Measurements from ENCODE around the gene CLCN3. TPM values are rescaled to one million over a fixed set of nuclear protein-coding genes. Genes with fewer than 3 reads are reported as not detected.

The CLCN3 gene
- total RNA-seq, 1 donor from 2014 or later: 39.2 TPM

DNA sequence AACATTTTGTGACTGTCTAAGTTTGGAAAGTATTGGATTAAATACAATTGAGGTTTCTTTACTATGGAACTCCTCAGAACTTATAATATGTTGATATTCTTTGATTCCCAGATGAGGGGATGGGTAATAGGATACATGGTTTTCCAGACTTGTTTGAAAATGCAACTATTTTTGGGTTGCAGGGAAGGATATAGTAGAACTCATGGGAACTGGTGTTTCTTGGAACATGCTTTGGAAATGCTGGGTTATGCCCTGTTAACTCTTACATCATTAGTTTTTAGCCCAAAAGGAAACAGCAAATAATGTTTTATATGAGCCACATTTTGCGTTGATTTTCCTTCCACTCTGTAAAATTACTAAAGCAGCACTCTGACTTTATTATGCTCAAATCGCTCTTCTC, 95.4 kb downstream of the CLCN3 start:
- no peak for TF ChIP-seq CTCF (IDR thresholded peaks at IDR 0.05)
- no peak for ATAC-seq
- H3K36me3 ChIP-seq: peaks cover 34% of the 10 kb centered on the region
- H3K4me1 ChIP-seq: no peaks in the 10 kb centered on the region
- H3K27ac ChIP-seq: no peak overlapping the region
- no peaks in the 10 kb centered on the region for H3K27me3 ChIP-seq
- no peaks in the 10 kb centered on the region for H3K9me3 ChIP-seq
- no peak for DNase-seq
- intact Hi-C loops (cut with DNase I): no loop called here
- no peak overlapping the region for H3K4me3 ChIP-seq

DNA sequence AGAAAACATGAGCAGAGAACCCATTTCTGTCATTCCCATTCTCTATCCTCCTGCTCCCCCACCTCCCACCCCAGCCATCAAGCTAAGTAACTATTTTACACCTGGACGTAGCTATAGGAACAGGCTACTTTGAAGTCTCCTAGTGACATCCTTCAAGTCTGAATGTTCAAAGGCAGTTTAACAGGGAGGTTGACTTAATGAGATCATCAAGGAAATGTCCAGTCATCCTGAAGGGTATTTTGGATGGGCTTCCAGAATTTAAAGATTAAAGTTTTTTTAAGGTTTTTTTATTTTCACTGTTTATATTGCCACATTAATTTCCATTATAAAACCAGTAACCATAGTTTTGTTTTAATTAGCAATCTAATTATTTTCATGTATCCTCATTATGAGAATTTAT, 96.3 kb downstream of the CLCN3 start:
- no peaks in the 10 kb centered on the region for H3K9me3 ChIP-seq
- ATAC-seq (no peak), DNase-seq (no peak)
- no peaks in the 10 kb centered on the region for H3K4me1 ChIP-seq
- H3K27me3 ChIP-seq: no peaks in the 10 kb centered on the region
- peaks cover 36% of the 10 kb centered on the region for H3K36me3 ChIP-seq
- no peak for TF ChIP-seq CTCF (IDR thresholded peaks at IDR 0.05)
- intact Hi-C loops (cut with DNase I): no loop called here
- H3K27ac ChIP-seq: no peak overlapping the region
- H3K4me3 ChIP-seq: no peak overlapping the region

DNA sequence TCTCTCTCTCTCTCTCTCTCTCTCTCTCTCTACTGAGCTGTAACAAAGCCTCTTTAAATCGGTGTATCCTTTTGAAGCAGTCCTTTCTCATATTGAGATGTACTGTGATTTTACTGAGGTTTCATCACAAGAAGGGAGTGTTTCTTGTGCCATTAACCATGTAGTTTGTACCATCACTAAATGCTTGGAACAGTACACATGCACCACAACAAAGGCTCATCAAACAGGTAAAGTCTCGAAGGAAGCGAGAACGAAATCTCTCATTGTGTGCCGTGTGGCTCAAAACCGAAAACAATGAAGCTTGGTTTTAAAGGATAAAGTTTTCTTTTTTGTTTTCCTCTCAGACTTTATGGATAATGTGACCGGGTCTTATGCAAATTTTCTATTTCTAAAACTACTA, 100.2 kb downstream of the CLCN3 start:
- ATAC-seq (no peak), DNase-seq (no peak)
- peaks cover 17% of the 10 kb centered on the region for H3K36me3 ChIP-seq
- H3K27me3 ChIP-seq: no peaks in the 10 kb centered on the region
- H3K27ac ChIP-seq: no peak overlapping the region
- TF ChIP-seq CTCF (IDR thresholded peaks at IDR 0.05): no peak
- no peaks in the 10 kb centered on the region for H3K4me1 ChIP-seq
- no peak overlapping the region for H3K4me3 ChIP-seq
- intact Hi-C loops (cut with DNase I): no loop called here
- no peaks in the 10 kb centered on the region for H3K9me3 ChIP-seq

DNA sequence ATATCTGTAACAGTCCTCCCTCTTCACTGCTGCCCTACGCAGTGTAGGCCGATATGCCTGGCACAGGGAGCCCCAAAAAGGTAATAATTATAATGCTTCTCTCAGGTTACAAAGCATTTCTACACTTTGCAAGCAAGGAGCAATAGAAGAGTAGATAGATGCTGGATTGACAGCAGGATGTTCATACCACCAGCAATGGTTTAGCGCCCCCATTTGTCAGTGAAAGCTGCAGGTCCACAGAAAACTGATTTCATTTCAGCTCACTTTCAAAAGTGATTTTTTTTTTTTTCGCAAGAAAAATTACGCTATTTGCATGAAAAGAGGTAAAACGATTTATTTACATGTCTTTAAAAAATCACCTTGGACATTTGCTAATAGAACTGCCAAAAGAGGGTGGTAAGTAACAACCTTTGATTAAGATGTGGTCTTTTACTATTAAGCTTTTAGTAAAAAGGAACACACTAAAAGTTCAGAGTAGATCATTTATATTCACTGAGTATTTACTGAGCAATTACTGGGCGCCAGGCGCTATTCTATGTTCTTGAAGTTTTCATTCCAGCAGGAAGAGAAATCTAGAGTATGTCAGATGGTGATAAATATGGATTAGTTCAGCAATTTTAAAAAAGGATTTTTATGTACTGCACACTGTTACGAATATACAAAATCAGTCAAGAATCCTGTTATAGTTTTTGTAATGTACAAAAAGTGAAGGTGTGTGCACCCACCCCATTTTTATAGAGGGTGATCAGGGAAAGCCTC, 103.0 kb downstream of the CLCN3 start:
- H3K9me3 ChIP-seq: no peaks in the 10 kb centered on the region
- ATAC-seq: no peak
- peak; percentile 12 for TF ChIP-seq CTCF (IDR thresholded peaks at IDR 0.05)
- H3K4me3 ChIP-seq: no peak overlapping the region
- peaks cover 16% of the 10 kb centered on the region for H3K36me3 ChIP-seq
- no peak for DNase-seq
- H3K27ac ChIP-seq: no peak overlapping the region
- no peaks in the 10 kb centered on the region for H3K4me1 ChIP-seq
- intact Hi-C loops (cut with DNase I): no loop called here
- no peaks in the 10 kb centered on the region for H3K27me3 ChIP-seq

DNA sequence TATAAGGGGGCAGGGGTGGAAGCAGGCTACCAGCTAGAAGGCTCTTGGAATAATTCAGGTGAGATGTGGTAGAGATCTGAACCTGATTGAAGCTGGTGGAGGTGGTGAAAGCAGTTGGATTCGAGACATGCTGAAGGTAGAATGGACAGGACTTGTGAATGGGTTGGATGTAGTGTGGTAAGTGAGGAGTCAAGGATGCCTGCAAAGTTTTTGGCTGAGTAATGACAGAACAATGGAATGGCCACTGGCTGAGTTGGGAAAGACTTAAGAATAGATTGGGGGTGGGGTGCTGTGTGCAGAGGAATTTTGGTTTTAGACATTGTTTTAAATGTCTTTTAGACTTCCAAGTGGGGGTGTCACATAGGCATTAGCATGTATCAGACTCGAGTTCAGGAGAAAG, 103.9 kb downstream of the CLCN3 start:
- no peak overlapping the region for H3K27ac ChIP-seq
- no peak for DNase-seq
- no peak for ATAC-seq
- H3K4me3 ChIP-seq: no peak overlapping the region
- peaks cover 18% of the 10 kb centered on the region for H3K36me3 ChIP-seq
- H3K27me3 ChIP-seq: no peaks in the 10 kb centered on the region
- intact Hi-C loops (cut with DNase I): no loop called here
- H3K9me3 ChIP-seq: no peaks in the 10 kb centered on the region
- TF ChIP-seq CTCF (IDR thresholded peaks at IDR 0.05): no peak
- no peaks in the 10 kb centered on the region for H3K4me1 ChIP-seq

GRCh38 chr4:169727616-169728015, 107.2 kb downstream of the CLCN3 start:
- intact Hi-C loops (cut with DNase I): no loop called here
- Histone ChIP-seq H3K36me3 (peaks cover 29% of the 10 kb centered on the region), H3K27ac (no peak overlapping the region), H3K4me1 (no peaks in the 10 kb centered on the region), H3K4me3 (no peak overlapping the region), H3K27me3 (no peaks in the 10 kb centered on the region), H3K9me3 (no peaks in the 10 kb centered on the region)
- DNase-seq: no peak
- ATAC-seq: no peak
- TF ChIP-seq CTCF (IDR thresholded peaks at IDR 0.05): no peak

Data from upper lobe of right lung (tissue), 1 donor.